SJSA1 (cell line): ENCODE measurements around the gene PLEKHA7. TPM values are rescaled to one million over a fixed set of nuclear protein-coding genes. Genes with fewer than 3 reads are reported as not detected.
"Not testable (repeated sequence)": the region's sequence is repeated elsewhere in the genome, so short reads cannot be mapped to it uniquely, and the experiment has no call there.

Source experiments
- DNase-seq, 2 experiments: peaks; one replicate each; pipeline ENCODE4 v3.0.0-alpha.2; 2015 to 2020; ENCODE audit warnings: low spot score in 2 of 2, low read depth in 1 of 2
- H3K27ac ChIP-seq: fragments of 250-450 bp; sonication (Bioruptor Pico); 2 replicates; pipeline ENCODE4 v1.5.1; 2020; ENCODE audit warnings: mild to moderate bottlenecking, moderate library complexity
- H3K27me3 ChIP-seq: fragments of 250-450 bp; sonication (Bioruptor Pico); replicated peaks from 2 replicates; pipeline ENCODE4 v1.5.1; 2020; ENCODE audit warnings: mild to moderate bottlenecking, moderate library complexity
- H3K36me3 ChIP-seq: fragments of 250-450 bp; sonication (Bioruptor Pico); 2 replicates; pipeline ENCODE4 v1.5.1; 2020; ENCODE audit warnings: mild to moderate bottlenecking
- H3K4me1 ChIP-seq: fragments of 250-450 bp; sonication (Bioruptor Pico); replicated peaks from 2 replicates; pipeline ENCODE4 v1.6.1; 2021; ENCODE audit warnings: mild to moderate bottlenecking
- H3K4me3 ChIP-seq: fragments of 250-450 bp; sonication (Bioruptor Pico); 2 replicates; pipeline ENCODE4 v1.5.1; 2020; ENCODE audit warnings: mild to moderate bottlenecking
- H3K9me3 ChIP-seq: fragments of 250-450 bp; sonication (Bioruptor Pico); replicated peaks from 2 replicates; pipeline ENCODE4 v1.5.1; 2020; ENCODE audit warnings: mild to moderate bottlenecking
- total RNA-seq: library from RNA; depleted of rRNA; stranded (reverse); fragments of >200 nt; shearing (Covaris generic); gene quantifications from 2 replicates; pipeline ENCODE4 v1.2.3, GENCODE V29; 2014

The PLEKHA7 gene
- total RNA-seq, 1 experiment from 2014 or later, result not detected

DNA sequence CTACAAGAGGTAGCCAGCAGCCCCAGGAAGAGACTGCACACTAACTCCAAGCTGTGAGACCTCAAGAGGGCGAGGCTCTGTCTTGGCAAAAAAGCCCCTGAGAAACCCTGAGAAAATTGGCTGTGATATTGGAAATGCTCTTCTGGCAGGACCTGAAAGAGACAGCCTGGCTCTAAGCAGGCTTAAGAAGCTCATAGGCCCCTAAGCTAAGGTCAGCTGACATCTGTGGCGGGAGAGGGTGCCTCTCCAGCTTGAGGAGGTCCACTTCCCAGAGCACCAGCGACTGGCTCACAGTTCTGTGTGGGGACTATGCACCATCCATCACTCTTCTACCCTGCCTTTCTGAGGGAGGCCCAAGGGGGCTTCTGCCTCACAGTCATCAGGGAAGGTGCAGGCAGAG lies 12.4 kb downstream of the PLEKHA7 start:
- no peak for DNase-seq
- H3K4me3 ChIP-seq, result no peak overlapping the region
- peaks cover 7% of the 10 kb centered on the region for H3K9me3 ChIP-seq
- peaks cover 5% of the 10 kb centered on the region; the same call in 1 of the 2 replicates for H3K27me3 ChIP-seq
- H3K27ac ChIP-seq, result no peak overlapping the region
- H3K4me1 ChIP-seq, result no peaks in the 10 kb centered on the region
- H3K36me3 ChIP-seq, result no peaks in the 10 kb centered on the region

DNA sequence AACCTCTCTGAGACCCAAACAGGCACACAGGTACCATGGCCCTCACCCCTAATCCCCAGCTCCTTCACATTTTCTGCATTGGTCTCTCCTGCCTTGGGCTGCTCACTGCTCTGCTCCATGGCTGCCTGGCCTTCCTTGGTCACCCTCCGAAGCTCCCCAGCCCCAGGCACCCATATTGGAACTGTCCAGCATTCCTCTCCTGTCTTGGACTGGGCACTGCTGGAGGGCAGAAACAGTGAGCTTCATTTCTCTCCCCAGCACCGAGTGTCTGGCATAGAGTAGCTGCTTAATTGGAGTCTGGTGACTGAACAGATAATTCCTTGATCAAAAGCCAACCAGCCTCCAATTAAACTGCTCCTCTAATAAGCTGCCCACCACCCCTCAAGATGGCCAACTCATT lies 13.2 kb downstream of the PLEKHA7 start:
- H3K36me3 ChIP-seq, result no peaks in the 10 kb centered on the region
- H3K4me3 ChIP-seq, result no peak overlapping the region
- H3K4me1 ChIP-seq, result no peaks in the 10 kb centered on the region
- H3K27me3 ChIP-seq, result peaks cover 5% of the 10 kb centered on the region; the same call in 1 of the 2 replicates
- H3K9me3 ChIP-seq, result peaks cover 7% of the 10 kb centered on the region
- DNase-seq, result no peak
- H3K27ac ChIP-seq, result no peak overlapping the region

DNA sequence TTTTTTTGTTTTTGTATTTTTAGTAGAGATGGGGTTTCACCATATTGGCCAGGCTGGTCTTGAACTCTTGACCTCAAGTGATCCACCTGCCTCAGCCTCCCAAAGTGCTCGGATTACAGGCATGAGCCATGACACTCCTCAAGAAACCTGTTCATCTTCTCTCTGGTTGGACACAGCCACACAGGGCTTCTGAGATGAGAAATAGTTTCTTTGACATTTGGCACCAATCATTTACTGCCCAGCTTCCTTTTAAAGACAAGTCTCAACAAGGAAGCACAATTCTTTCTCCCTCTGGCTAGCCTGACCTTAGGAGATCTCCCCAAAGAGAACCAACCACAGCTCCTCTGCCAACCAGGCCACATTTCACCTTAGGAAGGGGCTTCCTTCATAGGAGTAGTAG lies 14.0 kb downstream of the PLEKHA7 start:
- H3K4me1 ChIP-seq, H3K27me3 ChIP-seq, H3K27ac ChIP-seq, DNase-seq, H3K4me3 ChIP-seq, H3K9me3 ChIP-seq, H3K36me3 ChIP-seq: not testable (repeated sequence)

DNA sequence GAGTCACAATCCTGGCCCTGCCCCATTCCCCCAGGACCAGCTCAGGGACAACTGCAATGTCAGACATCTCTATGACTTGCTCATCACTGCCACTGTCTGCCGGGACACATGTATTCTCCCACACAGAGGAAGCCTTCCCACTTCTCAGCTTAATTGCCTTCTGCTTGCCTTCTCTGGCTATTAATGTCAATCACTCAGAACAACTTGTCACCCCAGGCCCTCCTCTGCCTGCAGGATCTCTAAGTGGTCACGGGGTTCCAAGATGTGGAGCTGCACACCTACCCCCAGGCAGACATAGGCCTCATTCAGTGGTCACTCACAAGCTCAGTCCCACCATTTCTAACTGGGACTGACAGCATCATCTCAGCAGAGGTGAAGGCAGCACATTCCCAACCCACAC lies 15.1 kb downstream of the PLEKHA7 start:
- no peak for DNase-seq
- no peak overlapping the region for H3K4me3 ChIP-seq
- H3K27ac ChIP-seq, result no peak overlapping the region
- H3K4me1 ChIP-seq, result no peaks in the 10 kb centered on the region
- H3K36me3 ChIP-seq, result no peaks in the 10 kb centered on the region
- no peaks in the 10 kb centered on the region; the same call in 1 of the 2 replicates for H3K9me3 ChIP-seq
- H3K27me3 ChIP-seq, result no peaks in the 10 kb centered on the region

DNA sequence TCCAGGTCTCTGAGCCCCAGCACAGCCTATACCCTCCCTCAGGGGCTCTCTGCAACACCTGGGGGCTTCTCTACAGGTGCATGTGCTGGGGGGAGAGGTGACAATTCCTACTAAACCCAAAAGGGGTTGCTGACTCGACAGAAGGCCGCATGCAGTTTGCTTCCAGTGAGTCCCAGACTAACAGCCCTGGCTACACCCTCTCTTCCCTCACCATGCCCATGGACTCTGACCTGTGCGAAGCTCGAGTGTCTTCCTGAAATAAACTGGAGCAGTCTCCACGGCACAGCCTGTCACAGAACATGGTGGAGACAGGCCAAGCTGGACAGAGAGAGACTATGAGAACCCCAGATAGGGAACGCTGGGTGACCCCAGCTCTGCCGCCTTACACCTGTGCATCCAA lies 16.6 kb downstream of the PLEKHA7 start:
- Histone ChIP-seq H3K27ac (no peak overlapping the region), H3K36me3 (no peaks in the 10 kb centered on the region), H3K9me3 (no peaks in the 10 kb centered on the region), H3K4me1 (no peaks in the 10 kb centered on the region), H3K4me3 (no peak overlapping the region), H3K27me3 (no peaks in the 10 kb centered on the region)
- no peak for DNase-seq

DNA sequence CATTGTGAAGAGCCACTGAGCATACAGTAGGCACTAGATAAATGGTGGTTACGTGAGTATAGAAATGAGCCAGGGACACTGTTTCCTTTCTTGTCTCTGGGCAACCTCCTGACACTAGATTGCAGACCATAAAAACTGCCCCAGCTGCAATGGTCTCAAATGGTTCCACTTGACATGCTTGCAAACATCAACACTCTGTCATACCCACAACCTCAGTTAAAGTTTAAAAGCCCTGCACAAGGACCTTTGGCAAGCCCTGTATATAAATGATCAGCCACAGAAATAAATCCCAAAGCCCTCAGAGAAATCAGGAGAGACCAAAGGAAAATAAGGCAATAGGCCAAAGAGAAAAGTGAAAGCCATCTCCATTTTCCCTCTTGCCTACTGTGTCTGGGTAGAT lies 20.7 kb downstream of the PLEKHA7 start:
- Histone ChIP-seq H3K36me3 (no peaks in the 10 kb centered on the region), H3K27me3 (no peaks in the 10 kb centered on the region), H3K4me3 (no peak overlapping the region), H3K9me3 (no peaks in the 10 kb centered on the region), H3K27ac (no peak overlapping the region), H3K4me1 (no peaks in the 10 kb centered on the region)
- no peak for DNase-seq

DNA sequence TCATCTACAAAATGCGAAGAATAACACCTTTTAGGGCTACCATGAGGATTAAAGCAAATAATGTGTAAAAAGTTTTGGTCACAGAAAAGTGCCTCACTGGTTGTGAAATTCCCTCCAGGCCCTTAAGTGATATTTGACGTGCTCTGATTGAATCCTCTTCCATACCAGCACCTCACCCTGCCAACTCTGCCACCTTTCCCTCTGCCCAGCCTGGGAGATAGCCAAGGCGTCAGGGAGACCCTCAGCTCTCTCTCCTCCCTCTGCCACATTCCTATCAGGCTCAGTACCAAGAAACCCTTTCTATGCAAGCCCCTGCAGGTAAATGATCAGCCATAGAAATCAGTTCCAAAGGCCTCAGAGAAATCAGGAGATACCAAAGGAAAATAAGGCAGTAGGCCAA lies 21.4 kb downstream of the PLEKHA7 start:
- no peak for DNase-seq
- no peak overlapping the region for H3K4me3 ChIP-seq
- no peak overlapping the region for H3K27ac ChIP-seq
- H3K36me3 ChIP-seq, result no peaks in the 10 kb centered on the region
- H3K9me3 ChIP-seq, result no peaks in the 10 kb centered on the region
- no peaks in the 10 kb centered on the region for H3K27me3 ChIP-seq
- no peaks in the 10 kb centered on the region for H3K4me1 ChIP-seq

DNA sequence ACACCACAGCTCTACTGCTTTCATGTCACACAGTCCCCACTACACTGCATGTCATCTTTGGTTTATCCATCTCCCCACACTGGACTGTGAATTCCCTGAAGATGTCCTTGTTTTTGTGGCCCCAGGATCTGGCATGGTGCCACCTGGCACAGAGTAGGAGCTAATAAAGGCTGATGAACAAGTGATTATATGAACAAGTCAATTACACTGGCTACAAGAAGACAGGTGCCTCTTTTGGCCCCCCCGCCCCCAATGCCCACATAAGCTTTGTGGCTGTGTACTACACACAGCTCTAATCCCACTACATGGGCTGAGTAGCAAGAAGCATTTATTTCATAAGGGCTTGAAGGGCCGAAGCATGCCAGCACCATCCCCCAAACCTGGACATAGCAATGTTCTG lies 24.7 kb downstream of the PLEKHA7 start:
- H3K4me3 ChIP-seq, result no peak overlapping the region
- no peak for DNase-seq
- no peaks in the 10 kb centered on the region for H3K36me3 ChIP-seq
- no peaks in the 10 kb centered on the region for H3K9me3 ChIP-seq
- H3K27ac ChIP-seq, result no peak overlapping the region
- H3K4me1 ChIP-seq, result no peaks in the 10 kb centered on the region
- no peaks in the 10 kb centered on the region for H3K27me3 ChIP-seq

DNA sequence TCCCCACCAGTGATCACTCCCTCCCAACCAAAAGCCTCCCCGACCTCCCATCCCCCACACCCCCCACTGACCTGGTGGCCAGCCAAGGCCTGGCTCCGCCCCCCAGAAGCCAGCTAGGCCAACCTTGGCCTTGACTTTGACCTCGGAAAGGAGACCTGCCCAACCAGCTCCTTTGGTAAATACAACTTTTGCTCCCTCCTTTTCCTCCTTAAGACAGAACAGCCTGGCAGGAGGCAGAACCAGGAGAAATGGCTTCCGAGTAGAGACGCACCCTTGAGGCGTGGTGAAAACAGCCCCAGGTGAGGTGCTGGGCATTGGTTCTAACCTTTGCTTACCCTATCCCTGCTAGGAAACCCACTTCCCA lies 27.0 kb downstream of the PLEKHA7 start:
- H3K4me1 ChIP-seq, result peaks cover 5% of the 10 kb centered on the region
- H3K4me3 ChIP-seq, result no peak overlapping the region
- H3K9me3 ChIP-seq, result no peaks in the 10 kb centered on the region
- no peaks in the 10 kb centered on the region for H3K36me3 ChIP-seq
- no peaks in the 10 kb centered on the region for H3K27me3 ChIP-seq
- no peak for DNase-seq
- H3K27ac ChIP-seq, result no peak overlapping the region

DNA sequence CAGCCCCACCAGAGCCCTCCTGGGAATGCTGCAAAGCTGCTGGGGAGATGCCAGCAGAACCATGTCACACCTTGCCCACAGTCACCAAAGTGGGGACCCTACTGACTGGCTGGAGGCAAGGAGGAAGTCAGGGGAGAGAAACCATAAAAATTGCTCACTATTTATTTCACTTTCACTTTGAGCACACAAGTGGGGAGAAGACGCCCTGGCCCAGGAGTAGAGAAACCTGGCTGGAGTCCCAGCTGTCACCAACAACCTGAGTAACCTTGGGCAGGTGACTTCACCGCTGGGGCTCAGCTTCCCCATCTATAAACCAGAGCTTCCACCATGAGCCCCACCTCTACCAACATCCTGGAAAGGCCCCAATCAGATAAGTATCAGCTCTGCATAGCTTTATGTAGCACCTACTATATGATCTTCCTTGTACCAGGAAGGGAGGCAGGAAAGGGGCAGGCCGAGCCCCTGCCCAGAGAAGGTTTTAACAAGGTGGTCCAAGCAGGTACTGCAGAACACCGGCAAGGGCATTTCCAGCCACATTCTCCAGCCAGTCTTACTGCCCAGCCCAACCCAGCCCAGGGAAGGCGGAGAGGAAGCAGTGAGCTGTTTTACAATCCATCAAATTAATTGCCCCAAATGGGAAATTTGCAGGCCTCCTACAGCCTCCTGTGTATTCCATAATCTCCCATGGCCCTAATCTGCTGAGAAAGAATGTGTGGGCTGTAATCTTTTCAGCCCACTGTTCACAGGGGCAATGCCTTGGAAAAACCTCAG lies 27.6 kb downstream of the PLEKHA7 start:
- Histone ChIP-seq H3K4me3 (no peak overlapping the region), H3K27ac (no peak overlapping the region), H3K27me3 (no peaks in the 10 kb centered on the region), H3K4me1 (peaks cover 10% of the 10 kb centered on the region), H3K36me3 (no peaks in the 10 kb centered on the region), H3K9me3 (no peaks in the 10 kb centered on the region)
- DNase-seq, result no peak

DNA sequence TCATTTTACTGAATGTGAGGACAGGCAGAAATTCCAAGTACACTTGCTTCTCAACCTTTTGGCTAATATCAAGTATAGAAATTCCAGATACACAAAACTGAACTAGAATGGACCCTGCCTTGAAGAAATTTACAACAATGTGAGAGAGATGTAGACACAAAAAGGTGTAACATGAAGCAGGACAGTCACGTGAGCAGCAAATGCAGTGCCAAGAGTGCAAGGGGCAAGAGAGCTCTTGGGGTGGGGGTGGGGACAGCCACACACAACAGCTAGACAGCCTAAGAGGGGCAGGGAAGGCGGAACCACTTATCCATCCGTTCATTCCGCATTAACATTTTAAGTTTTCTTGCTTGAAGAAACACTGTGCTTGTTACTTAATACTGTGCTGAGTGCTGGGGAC lies 28.9 kb downstream of the PLEKHA7 start:
- no peak for DNase-seq
- peaks cover 22% of the 10 kb centered on the region for H3K4me1 ChIP-seq
- H3K27me3 ChIP-seq, result no peaks in the 10 kb centered on the region
- H3K9me3 ChIP-seq, result no peaks in the 10 kb centered on the region
- no peak overlapping the region for H3K27ac ChIP-seq
- H3K36me3 ChIP-seq, result no peaks in the 10 kb centered on the region
- H3K4me3 ChIP-seq, result no peak overlapping the region

DNA sequence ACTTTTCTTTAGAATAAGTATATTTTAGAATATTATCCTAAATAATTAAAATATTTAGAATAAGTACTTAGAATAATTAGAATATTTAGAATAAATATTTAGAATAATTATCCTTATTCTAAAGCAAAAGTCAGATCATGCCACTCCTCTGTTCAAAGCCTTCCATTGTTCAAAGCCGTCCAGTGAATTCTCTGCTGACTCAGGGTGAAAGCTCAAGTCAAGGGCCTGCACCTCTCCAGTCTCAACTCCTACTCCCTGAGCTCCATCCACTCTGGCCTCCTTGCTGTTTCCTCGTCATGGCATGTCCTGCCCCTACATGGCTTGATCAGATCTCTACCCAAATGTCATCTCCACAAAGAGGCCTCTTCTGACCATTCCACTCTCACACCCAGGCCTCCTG lies 30.0 kb downstream of the PLEKHA7 start:
- Histone ChIP-seq H3K27me3 (no peaks in the 10 kb centered on the region), H3K4me3 (no peak overlapping the region), H3K9me3 (no peaks in the 10 kb centered on the region), H3K27ac (no peak overlapping the region), H3K36me3 (no peaks in the 10 kb centered on the region), H3K4me1 (peaks cover 27% of the 10 kb centered on the region)
- DNase-seq, result no peak

DNA sequence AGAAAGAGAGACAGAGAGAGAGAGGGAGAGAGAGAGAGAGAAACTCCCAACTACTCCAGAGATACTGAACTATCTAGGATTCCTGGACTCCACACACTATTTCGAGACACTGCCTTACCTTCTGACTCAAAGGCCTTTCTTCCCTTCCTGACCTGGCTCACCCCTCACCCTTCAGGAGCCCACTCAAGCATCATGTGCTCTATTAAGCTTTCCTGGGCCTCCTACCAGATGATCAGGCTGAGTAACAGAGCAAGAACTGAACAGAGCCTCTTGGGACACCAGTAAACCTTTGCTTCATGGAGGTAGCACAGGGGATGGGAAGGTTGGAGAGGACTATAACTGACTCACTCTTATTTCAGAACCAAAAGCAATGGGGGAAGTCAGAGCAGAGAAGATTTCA lies 31.4 kb downstream of the PLEKHA7 start:
- Histone ChIP-seq H3K36me3 (no peaks in the 10 kb centered on the region), H3K4me3 (no peak overlapping the region), H3K4me1 (peaks cover 27% of the 10 kb centered on the region), H3K27me3 (no peaks in the 10 kb centered on the region), H3K27ac (no peak overlapping the region), H3K9me3 (no peaks in the 10 kb centered on the region)
- no peak for DNase-seq

DNA sequence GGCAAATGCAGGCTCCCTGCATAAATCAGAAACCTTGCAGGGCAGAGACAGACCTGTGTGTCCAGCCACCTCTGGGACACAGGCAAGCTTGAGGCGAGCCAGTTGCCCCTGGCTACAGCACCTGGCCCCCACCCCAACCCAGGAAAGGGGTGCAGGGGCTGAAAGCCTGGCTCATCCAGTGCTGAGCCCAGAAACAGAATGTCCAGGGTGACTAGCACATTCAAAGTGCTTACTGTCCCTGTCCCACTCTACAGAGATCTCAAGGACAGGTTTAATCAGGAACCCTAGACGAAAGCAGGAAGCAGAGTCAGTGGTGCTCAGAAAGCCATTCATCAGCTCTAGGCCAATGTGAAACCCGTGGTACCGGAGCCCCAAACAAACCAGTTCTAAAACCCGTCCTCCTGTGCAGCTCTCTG lies 31.9 kb downstream of the PLEKHA7 start:
- peaks cover 27% of the 10 kb centered on the region for H3K4me1 ChIP-seq
- no peaks in the 10 kb centered on the region for H3K9me3 ChIP-seq
- no peaks in the 10 kb centered on the region for H3K36me3 ChIP-seq
- H3K27ac ChIP-seq, result peak overlapping the region; percentile 33
- no peak overlapping the region for H3K4me3 ChIP-seq
- DNase-seq, result no peak
- no peaks in the 10 kb centered on the region for H3K27me3 ChIP-seq

DNA sequence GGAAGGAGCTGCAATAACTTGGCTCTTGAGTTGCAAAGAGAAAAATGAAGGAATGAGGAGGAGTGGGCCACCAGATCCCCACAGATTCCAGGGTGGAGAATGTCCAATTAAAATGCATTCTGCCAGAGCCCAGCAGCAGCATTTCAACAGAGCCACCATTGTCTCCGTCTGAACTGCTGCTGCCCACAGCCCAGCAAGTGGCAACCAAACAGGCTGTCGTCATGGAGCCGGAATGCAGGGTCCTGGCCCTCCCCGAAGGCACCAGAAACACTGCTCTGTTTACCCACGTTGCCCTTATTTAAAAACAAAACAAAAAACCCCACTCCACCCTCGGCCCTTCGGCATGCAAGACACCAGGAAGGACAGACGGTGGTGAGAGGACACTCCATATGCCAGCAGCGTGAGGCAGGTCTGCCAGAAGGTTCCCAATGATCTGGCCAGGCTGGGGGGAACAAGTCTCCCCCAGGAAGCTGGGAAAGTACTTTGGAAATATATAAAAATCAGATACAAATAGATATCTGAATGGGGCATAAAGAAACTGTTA lies 32.5 kb downstream of the PLEKHA7 start:
- Histone ChIP-seq H3K36me3 (no peaks in the 10 kb centered on the region), H3K27me3 (no peaks in the 10 kb centered on the region), H3K4me1 (peaks cover 27% of the 10 kb centered on the region), H3K4me3 (no peak overlapping the region), H3K9me3 (no peaks in the 10 kb centered on the region), H3K27ac (peak overlapping the region; percentile 33)
- DNase-seq, result peak; percentile 85 to 90
